IPS-18c (cell line): ENCODE results near the gene NEK6.

ENCODE experiments used
- H3K4me3 ChIP-seq: 2 replicates; pipeline ENCODE4 v1.7.0; 2013; ENCODE audit warnings: low read depth, mild to moderate bottlenecking, low read length, moderate library complexity; ENCODE audit not compliant: insufficient read depth
- H3K9me3 ChIP-seq: one replicate; pipeline ENCODE4 v1.6.1; 2013; ENCODE audit warnings: mild to moderate bottlenecking, low read length, moderate library complexity; ENCODE audit not compliant: control insufficient read depth, insufficient read depth

NEK6 gene

GRCh38 chr9:124359855-124360678 is 102.3 kb downstream of the NEK6 start:
- Histone ChIP-seq H3K9me3 (peaks cover 3% of the 10 kb centered on the region), H3K4me3 (no peak overlapping the region)

GRCh38 chr9:124361128-124361527 is 103.4 kb downstream of the NEK6 start:
- Histone ChIP-seq H3K4me3 (no peak overlapping the region), H3K9me3 (no peaks in the 10 kb centered on the region)

DNA sequence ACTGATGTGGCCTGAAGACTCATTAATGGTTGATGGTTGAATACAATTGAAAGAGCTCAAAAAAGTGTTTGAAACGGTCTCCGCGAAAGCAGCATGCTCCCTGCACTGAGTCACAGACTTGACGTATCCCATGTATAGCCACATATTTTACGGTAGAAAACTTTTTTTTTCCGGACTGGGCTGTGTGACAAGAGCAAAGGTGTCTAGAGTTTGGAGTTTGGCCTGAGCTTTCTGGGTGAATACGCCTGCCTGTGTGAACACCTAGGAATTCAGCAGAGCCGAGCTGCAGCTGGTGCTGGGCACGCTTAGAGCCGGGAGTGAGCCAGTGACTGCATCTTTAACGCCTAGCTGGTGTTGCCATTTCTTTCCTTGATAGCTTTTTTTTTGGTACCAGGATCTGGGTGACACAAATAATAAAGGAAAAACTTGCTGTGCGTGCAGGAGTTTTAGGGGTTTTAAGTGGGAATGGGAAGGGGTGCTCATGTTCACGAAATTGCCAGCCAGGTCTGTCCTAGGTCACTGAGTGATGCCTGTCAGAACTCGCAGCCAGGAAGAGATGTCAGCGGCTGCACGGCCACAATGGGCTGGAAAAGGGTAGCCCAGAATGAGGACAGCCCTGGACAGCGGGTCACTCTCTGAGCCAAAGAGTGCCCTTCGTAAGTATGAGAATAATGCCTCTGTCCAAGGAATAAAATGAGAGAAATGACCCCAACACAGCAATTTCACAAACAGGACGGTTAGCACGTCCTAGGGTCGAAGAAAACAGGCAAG is 105.8 kb downstream of the NEK6 start:
- Histone ChIP-seq H3K9me3 (no peaks in the 10 kb centered on the region), H3K4me3 (no peak overlapping the region)

GRCh38 chr9:124364141-124364540 is 106.4 kb downstream of the NEK6 start:
- no peaks in the 10 kb centered on the region for H3K9me3 ChIP-seq

GRCh38 chr9:124365036-124365435 is 107.3 kb downstream of the NEK6 start:
- H3K9me3 ChIP-seq = no peaks in the 10 kb centered on the region
- no peak overlapping the region for H3K4me3 ChIP-seq

More at GRCh38 chr9:124364141-124364540, 106.4 kb downstream of the NEK6 start:
- H3K4me3 ChIP-seq = no peak overlapping the region

- no peaks in the 10 kb centered on the region for H3K9me3 ChIP-seq
- no peak overlapping the region for H3K4me3 ChIP-seq
Measured at GRCh38 chr9:124366476-124367220, 108.9 kb downstream of the NEK6 start.

DNA sequence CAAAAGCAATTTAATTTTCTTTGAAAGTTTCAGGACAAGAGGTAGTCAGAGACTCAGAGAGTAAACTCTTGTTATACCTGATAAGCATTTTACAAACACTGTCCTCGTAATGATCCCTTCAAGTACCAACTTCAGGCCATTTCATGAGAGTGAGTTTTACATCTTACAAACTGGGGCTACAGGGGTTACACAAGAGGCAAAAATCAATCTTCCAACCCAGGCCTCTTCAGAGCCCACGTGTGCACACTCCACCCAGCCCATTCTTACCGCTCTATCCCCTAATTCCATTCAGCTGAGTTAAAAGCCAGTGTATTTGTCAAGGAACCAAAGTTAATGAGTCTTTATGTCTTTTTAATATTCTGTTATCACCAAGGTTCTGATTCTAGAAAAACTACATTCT is 110.9 kb downstream of the NEK6 start:
- H3K9me3 ChIP-seq = no peaks in the 10 kb centered on the region
- no peak overlapping the region for H3K4me3 ChIP-seq

DNA sequence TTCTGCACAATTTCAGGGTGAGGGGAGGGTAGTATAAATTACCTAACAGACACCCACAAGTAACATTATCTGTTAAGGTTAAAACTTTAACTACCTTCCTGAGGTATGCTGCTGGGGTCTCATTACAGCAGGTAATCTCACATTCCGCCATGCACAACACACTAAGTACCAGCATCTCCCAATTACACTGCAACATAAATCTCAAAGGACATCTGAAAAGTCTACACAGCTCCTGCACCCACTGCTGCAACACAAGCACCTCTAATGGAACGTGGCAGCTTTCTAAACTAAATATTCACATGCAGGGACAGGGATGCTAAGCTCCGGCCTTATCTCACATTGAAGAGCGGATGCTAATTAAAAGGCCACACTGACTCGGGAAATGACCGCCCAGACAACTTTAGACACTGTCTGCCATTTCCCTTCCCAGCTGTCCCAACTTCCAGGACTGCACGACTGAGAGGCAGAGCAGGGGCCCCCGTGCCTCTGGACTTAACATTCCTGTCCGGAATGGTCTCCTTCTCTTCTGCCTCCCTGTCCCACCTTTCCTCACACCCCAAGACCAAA is 111.6 kb downstream of the NEK6 start:
- H3K9me3 ChIP-seq = no peaks in the 10 kb centered on the region
- no peak overlapping the region for H3K4me3 ChIP-seq

GRCh38 chr9:124370896-124371582 is 113.3 kb downstream of the NEK6 start:
- no peak overlapping the region for H3K4me3 ChIP-seq
- no peaks in the 10 kb centered on the region for H3K9me3 ChIP-seq

GRCh38 chr9:124372038-124372437 is 114.3 kb downstream of the NEK6 start:
- Histone ChIP-seq H3K4me3 (no peak overlapping the region), H3K9me3 (no peaks in the 10 kb centered on the region)

DNA sequence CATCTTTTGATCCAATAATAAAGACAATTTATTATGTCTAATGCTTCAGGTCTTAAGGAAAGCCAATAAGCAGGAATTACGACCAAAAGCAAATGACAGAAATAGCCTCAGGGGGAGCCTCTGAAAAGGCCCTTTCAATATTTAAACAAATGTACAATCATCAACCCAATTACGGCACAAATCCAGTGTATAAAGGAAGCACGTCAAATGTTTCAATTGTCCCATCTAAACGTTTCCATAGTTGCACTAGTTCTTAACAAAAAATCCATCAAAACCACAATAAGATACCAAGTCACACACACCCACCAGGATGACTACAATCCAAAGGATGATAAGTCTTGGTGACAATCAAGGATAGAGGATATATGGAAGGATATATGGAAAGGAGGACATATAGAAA is 115.6 kb downstream of the NEK6 start:
- Histone ChIP-seq H3K4me3 (no peak overlapping the region), H3K9me3 (no peaks in the 10 kb centered on the region)

DNA sequence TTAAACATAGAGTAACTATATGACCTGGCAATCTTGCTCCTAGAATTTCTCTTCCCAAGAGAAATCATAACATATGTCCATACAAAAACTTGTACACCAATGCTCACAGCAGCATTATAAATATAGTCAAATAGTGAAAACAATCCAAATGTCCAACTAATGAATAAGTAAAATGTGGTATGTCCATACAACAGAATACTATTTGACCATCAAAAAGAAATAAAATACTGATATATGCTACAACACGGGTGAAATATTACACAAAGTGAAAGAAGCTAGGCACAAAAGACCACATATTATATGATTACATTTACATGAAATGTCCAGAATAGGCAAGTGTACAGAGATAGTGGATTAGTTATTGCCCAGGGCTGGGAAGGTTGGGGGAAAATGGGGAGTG is 116.1 kb downstream of the NEK6 start:
- Histone ChIP-seq H3K4me3 (no peak overlapping the region), H3K9me3 (no peaks in the 10 kb centered on the region)

GRCh38 chr9:124375726-124376125 is 118.0 kb downstream of the NEK6 start:
- no peaks in the 10 kb centered on the region for H3K9me3 ChIP-seq

GRCh38 chr9:124376329-124376728 is 118.6 kb downstream of the NEK6 start:
- no peak overlapping the region for H3K4me3 ChIP-seq
- H3K9me3 ChIP-seq = no peaks in the 10 kb centered on the region

More at GRCh38 chr9:124375726-124376125, 118.0 kb downstream of the NEK6 start:
- H3K4me3 ChIP-seq = no peak overlapping the region

- Histone ChIP-seq H3K9me3 (no peaks in the 10 kb centered on the region), H3K4me3 (no peak overlapping the region)
Measured at GRCh38 chr9:124377551-124378406, 120.0 kb downstream of the NEK6 start.
